GM12801 (cell line): ENCODE data around the gene ME2.

Experiments used
- TF ChIP-seq, protein P1 (sequence below): IDR thresholded peaks from one replicate; pipeline ENCODE4 v1.5.1; 2011; ENCODE audit warnings: control low read depth; ENCODE audit not compliant: insufficient read length; ENCODE audit errors: extremely low read depth

Gene ME2

DNA sequence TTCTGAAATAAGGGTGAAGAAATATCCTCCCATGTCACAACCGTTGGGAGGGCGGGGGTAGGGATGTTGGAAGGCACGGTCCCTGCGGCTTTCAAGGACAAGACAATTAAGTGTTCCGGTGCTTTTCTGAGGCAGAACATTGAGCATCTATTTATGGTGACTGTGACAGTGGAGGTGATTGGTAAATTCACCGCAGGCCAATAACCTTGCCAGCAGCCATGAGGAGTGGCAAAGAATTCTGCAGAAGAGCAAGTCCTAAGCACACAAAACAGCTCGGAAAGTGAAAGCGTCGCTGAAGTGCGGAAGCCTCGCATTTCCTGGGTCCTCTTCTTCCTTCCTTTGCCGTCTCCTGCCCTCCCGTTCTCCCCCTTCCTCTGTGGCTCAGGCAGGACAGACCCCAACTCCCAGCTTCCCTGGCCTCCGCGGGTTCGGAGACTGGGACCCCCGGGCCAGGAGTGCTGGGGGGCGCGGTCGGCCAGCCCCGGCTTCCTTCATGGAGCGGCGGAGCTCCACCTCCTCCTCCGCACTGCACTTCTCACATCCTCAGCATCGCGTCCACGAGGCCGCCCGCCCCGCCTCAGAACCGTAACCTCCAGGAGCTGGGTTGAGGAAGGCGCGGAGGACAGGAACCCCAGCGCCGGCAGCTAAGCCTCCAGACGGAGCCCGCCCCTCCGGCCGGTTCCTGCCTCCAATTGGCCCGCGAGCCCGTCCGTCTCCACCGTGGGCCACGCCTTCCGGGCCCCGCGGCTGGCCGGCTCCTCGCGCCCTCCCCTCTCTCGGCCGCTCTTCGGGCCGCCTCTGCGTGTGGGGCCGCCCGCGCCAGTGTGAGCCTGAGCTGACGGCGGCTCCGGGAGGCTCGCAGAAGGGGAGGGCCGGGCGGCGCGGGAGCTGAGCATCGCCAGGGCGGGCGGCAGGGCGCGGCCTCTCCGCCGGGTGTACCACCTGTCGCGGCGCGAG lies at the start of gene ME2:
Gene ME2 (plus strand): TSS at position 774 of the 957 bp plus-strand sequence. CDS start 16,703 bp downstream, outside the sequence.
- TF ChIP-seq, protein P1, sequence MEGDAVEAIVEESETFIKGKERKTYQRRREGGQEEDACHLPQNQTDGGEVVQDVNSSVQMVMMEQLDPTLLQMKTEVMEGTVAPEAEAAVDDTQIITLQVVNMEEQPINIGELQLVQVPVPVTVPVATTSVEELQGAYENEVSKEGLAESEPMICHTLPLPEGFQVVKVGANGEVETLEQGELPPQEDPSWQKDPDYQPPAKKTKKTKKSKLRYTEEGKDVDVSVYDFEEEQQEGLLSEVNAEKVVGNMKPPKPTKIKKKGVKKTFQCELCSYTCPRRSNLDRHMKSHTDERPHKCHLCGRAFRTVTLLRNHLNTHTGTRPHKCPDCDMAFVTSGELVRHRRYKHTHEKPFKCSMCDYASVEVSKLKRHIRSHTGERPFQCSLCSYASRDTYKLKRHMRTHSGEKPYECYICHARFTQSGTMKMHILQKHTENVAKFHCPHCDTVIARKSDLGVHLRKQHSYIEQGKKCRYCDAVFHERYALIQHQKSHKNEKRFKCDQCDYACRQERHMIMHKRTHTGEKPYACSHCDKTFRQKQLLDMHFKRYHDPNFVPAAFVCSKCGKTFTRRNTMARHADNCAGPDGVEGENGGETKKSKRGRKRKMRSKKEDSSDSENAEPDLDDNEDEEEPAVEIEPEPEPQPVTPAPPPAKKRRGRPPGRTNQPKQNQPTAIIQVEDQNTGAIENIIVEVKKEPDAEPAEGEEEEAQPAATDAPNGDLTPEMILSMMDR: no peak

DNA sequence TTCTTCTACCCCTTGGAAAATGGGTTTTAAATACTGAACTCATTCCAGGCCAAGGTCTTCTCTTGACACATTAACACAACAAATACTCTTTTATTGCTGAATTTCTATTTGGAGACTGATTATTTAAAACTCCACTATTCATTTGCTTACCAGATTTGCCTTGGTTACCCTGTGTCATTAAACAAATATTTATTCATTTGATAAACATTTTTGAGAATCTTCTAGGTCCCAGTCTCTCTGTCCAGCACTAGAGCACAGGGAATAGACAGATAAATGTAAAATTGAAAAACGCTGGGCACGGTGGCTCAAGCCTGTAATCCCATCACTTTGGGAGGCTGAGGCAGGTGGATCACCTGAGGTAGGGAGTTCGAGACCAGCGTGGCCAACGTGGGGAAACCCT lies 49.3 kb upstream of the ME2 start:
- TF ChIP-seq, protein P1: no peak

DNA sequence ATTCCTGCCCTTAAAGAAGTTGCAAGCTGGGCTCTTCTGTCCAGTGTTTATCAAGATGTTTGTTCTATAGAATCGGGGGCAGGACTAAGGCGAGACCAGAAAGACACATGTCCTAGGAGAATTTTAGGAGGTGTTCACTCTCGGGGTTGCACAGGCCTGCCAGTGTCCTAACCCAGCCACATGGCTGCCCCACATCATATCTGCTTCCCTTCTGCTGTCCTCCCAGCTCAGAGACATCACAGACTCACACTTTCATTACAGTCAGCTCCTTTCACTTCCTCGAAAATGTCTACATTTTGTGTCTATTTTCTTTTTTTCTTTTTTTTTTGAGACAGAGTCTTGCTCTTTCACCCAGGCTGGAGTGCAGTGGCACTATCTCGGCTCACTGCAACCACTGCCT lies 48.4 kb upstream of the ME2 start:
- TF ChIP-seq, protein P1: no peak

DNA sequence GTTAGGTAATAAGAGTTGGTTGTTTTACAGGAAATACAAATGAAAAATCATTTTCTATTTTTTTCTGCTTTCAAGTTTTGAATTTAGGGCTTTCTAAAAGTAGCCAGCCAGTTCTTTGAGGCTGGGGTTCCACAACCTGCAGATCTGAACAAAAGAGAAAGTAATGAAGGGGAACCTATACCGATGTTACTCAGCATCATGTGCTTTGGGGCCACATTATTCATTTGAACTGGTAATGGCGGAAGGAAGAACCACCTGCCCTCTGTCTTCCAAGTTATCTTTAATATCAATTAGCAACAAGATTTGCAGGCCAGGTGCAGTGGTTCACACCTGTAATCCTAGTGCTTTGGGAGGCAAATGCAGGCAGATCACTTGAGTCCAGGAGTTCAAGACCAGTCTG lies 46.2 kb upstream of the ME2 start:
- TF ChIP-seq, protein P1: no peak

DNA sequence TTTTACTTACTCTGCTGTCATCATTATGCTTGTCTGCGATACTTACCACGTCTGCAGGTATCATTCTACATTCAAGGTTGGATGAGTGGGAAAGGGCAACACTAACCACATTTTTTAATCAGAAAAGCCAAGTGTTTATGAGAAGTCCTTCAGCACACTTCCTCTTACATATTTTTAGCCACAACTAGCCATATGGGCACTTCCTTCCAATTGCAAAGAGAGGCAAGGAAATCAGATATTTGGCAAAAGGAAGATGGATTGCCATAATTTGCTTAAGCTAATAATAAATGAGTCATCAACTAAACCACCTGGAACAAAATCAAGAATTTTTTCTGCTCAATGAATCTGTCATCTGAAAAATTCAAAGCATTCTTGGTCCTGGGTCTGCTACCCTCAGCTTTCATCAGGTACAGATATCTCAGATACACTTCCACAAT lies 42.4 kb upstream of the ME2 start:
- TF ChIP-seq, protein P1: no peak

DNA sequence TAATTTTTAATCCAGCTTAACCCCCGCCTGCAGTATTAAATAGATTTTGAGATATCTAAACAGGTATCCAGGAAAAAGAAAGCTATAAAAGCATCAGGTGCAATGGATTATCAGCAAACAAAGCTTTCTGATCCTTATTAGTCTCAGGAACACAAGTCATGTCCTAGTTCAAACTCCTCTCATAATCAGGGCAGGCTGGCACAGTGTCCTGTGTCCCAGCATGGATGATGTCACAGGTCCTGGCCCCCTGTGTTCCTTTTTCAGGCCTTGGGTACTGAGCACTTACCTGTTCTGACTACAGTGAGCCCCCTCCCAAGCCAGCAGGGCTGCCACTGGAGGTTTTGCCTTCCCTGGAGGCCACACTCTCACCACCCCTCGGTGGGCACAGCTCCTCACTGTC lies 39.6 kb upstream of the ME2 start:
- TF ChIP-seq, protein P1: no peak

DNA sequence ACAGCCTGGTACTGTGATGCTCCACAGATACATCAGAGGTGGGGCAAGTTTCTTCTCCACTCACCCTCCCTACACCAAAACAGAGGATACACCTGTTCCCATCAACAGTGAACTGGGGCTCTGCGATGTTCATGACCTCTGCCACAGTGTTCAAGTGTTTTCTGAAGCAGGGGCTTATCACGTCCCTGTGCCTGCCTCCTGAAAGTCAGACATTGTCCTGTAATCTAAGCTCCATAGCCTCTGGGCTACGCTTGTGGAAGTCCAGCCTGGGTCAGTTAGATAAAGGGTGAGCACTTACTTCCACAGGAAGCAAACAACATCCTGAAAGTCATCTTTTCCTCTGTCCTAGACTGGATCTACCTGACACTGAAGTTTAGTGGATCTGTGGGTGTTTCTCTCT lies 38.9 kb upstream of the ME2 start:
- TF ChIP-seq, protein P1: no peak
